ENCODE results near the gene CBLB.

The CBLB gene

GRCh38 chr3:105786990-105787389 is 81.8 kb downstream of the CBLB start:
- Histone ChIP-seq H2AK5ac (ENCODE audit: low read length) (no peak overlapping the region), H3K27ac (ENCODE audit: low read depth, low read length) (no peak overlapping the region), H4K91ac (ENCODE audit: low read depth, low read length) (no peak overlapping the region), H3K79me1 (ENCODE audit: low read length) (no peaks in the 10 kb centered on the region), H4K8ac (ENCODE audit: low read depth, low read length) (no peak overlapping the region), H4K12ac (ENCODE audit: low read depth, low read length) (no peak overlapping the region), H3K9me3 (ENCODE audit: insufficient read depth, low read depth, low read length) (no peaks in the 10 kb centered on the region), H3K27me3 (ENCODE audit: insufficient read depth, low read length) (no peaks in the 10 kb centered on the region), H2BK5ac (ENCODE audit: low read depth, low read length, poor library complexity) (no peak overlapping the region), H3K4me1 (ENCODE audit: control insufficient read depth in 1 of 2, insufficient read depth in 2 of 2, low read length in 2 of 2) (no peaks in the 10 kb centered on the region), H3K18ac (ENCODE audit: low read length) (no peak overlapping the region), H3K4me3 (ENCODE audit: low read depth, low read length) (no peak overlapping the region), H2BK12ac (ENCODE audit: low read length) (no peak overlapping the region), H2AFZ (ENCODE audit: insufficient read depth, low read length, poor library complexity) (no peak overlapping the region), H3K14ac (ENCODE audit: low read length) (no peak overlapping the region), H3K79me2 (ENCODE audit: control insufficient read depth, insufficient read depth, low read length, poor library complexity) (no peaks in the 10 kb centered on the region), H2BK120ac (ENCODE audit: insufficient read depth, low read length, poor library complexity) (no peak overlapping the region), H3K23ac (ENCODE audit: low read length) (no peak overlapping the region), H3K4me2 (ENCODE audit: low read length) (no peak overlapping the region), H3K36me3 (ENCODE audit: control insufficient read depth in 1 of 2, insufficient read depth in 2 of 2, low read length in 2 of 2) (peaks cover 0 to 2% of the 10 kb centered on the region in 2 experiments), H3K9ac (ENCODE audit: low read length) (no peak overlapping the region), H3K4ac (ENCODE audit: low read depth, low read length) (no peak overlapping the region)
- WGBS (ENCODE audit: extremely low coverage, insufficient coverage, insufficient read length), result no CpG with 5 or more reads among the region's 1 CpG
- no peak for DNase-seq

GRCh38 chr3:105786241-105786640 is 82.6 kb downstream of the CBLB start:
- DNase-seq, result no peak
- H3K14ac ChIP-seq (ENCODE audit: low read length), result no peak overlapping the region
- H2BK5ac ChIP-seq (ENCODE audit: low read depth, low read length, poor library complexity), result no peak overlapping the region
- H3K36me3 ChIP-seq (ENCODE audit: control insufficient read depth in 1 of 2, insufficient read depth in 2 of 2, low read length in 2 of 2), result peaks cover 0 to 2% of the 10 kb centered on the region in 2 experiments
- no peak overlapping the region for H3K4me2 ChIP-seq (ENCODE audit: low read length)
- H4K12ac ChIP-seq (ENCODE audit: low read depth, low read length), result no peak overlapping the region
- WGBS (ENCODE audit: extremely low coverage, insufficient coverage, insufficient read length), result no CpG with 5 or more reads among the region's 4 CpGs
- H3K9ac ChIP-seq (ENCODE audit: low read length), result no peak overlapping the region
- H2BK120ac ChIP-seq (ENCODE audit: insufficient read depth, low read length, poor library complexity), result no peak overlapping the region
- H3K4me1 ChIP-seq (ENCODE audit: control insufficient read depth in 1 of 2, insufficient read depth in 2 of 2, low read length in 2 of 2), result no peaks in the 10 kb centered on the region
- no peak overlapping the region for H3K4ac ChIP-seq (ENCODE audit: low read depth, low read length)
- H2AFZ ChIP-seq (ENCODE audit: insufficient read depth, low read length, poor library complexity), result no peak overlapping the region
- H2AK5ac ChIP-seq (ENCODE audit: low read length), result no peak overlapping the region
- no peak overlapping the region for H3K27ac ChIP-seq (ENCODE audit: low read depth, low read length)
- no peak overlapping the region for H4K91ac ChIP-seq (ENCODE audit: low read depth, low read length)
- no peaks in the 10 kb centered on the region for H3K9me3 ChIP-seq (ENCODE audit: insufficient read depth, low read depth, low read length)
- H3K79me1 ChIP-seq (ENCODE audit: low read length), result no peaks in the 10 kb centered on the region
- no peak overlapping the region for H4K8ac ChIP-seq (ENCODE audit: low read depth, low read length)
- no peaks in the 10 kb centered on the region for H3K27me3 ChIP-seq (ENCODE audit: insufficient read depth, low read length)
- no peak overlapping the region for H3K4me3 ChIP-seq (ENCODE audit: low read depth, low read length)
- no peak overlapping the region for H3K23ac ChIP-seq (ENCODE audit: low read length)
- no peaks in the 10 kb centered on the region for H3K79me2 ChIP-seq (ENCODE audit: control insufficient read depth, insufficient read depth, low read length, poor library complexity)
- H3K18ac ChIP-seq (ENCODE audit: low read length), result no peak overlapping the region
- no peak overlapping the region for H2BK12ac ChIP-seq (ENCODE audit: low read length)

- H3K4me2 ChIP-seq (ENCODE audit: low read length), result peak overlapping the region; percentile 16
- no peak overlapping the region for H3K4ac ChIP-seq (ENCODE audit: low read depth, low read length)
- no CpG with 5 or more reads among the region's 3 CpGs for WGBS (ENCODE audit: extremely low coverage, insufficient coverage, insufficient read length)
- H2BK5ac ChIP-seq (ENCODE audit: low read depth, low read length, poor library complexity), result no peak overlapping the region
- no peaks in the 10 kb centered on the region for H3K27me3 ChIP-seq (ENCODE audit: insufficient read depth, low read length)
- H3K79me2 ChIP-seq (ENCODE audit: control insufficient read depth, insufficient read depth, low read length, poor library complexity), result no peaks in the 10 kb centered on the region
- H2AFZ ChIP-seq (ENCODE audit: insufficient read depth, low read length, poor library complexity), result no peak overlapping the region
- no peak overlapping the region for H3K23ac ChIP-seq (ENCODE audit: low read length)
- H4K91ac ChIP-seq (ENCODE audit: low read depth, low read length), result no peak overlapping the region
- no peak for DNase-seq
- H4K12ac ChIP-seq (ENCODE audit: low read depth, low read length), result no peak overlapping the region
- H3K9me3 ChIP-seq (ENCODE audit: insufficient read depth, low read depth, low read length), result no peaks in the 10 kb centered on the region
- no peak overlapping the region for H3K27ac ChIP-seq (ENCODE audit: low read depth, low read length)
- H3K14ac ChIP-seq (ENCODE audit: low read length), result no peak overlapping the region
- H3K9ac ChIP-seq (ENCODE audit: low read length), result no peak overlapping the region
- no peak overlapping the region for H2BK12ac ChIP-seq (ENCODE audit: low read length)
- peaks cover 0 to 2% of the 10 kb centered on the region in 2 experiments for H3K36me3 ChIP-seq (ENCODE audit: control insufficient read depth in 1 of 2, insufficient read depth in 2 of 2, low read length in 2 of 2)
- H4K8ac ChIP-seq (ENCODE audit: low read depth, low read length), result no peak overlapping the region
- no peak overlapping the region for H3K4me3 ChIP-seq (ENCODE audit: low read depth, low read length)
- no peaks in the 10 kb centered on the region for H3K79me1 ChIP-seq (ENCODE audit: low read length)
- no peak overlapping the region for H3K18ac ChIP-seq (ENCODE audit: low read length)
- no peaks in the 10 kb centered on the region for H3K4me1 ChIP-seq (ENCODE audit: control insufficient read depth in 1 of 2, insufficient read depth in 2 of 2, low read length in 2 of 2)
- no peak overlapping the region for H2BK120ac ChIP-seq (ENCODE audit: insufficient read depth, low read length, poor library complexity)
- H2AK5ac ChIP-seq (ENCODE audit: low read length), result no peak overlapping the region
These were observed 83.0 kb downstream of the CBLB start for GRCh38 chr3:105785803-105786202.

GRCh38 chr3:105783631-105784030 is 85.2 kb downstream of the CBLB start:
- no peaks in the 10 kb centered on the region for H3K27me3 ChIP-seq (ENCODE audit: insufficient read depth, low read length)
- H3K79me1 ChIP-seq (ENCODE audit: low read length), result no peaks in the 10 kb centered on the region
- peak overlapping the region; percentile 54 for H4K12ac ChIP-seq (ENCODE audit: low read depth, low read length)
- no peak overlapping the region for H3K14ac ChIP-seq (ENCODE audit: low read length)
- H3K4me2 ChIP-seq (ENCODE audit: low read length), result no peak overlapping the region
- H3K4ac ChIP-seq (ENCODE audit: low read depth, low read length), result no peak overlapping the region
- no peak overlapping the region for H2BK120ac ChIP-seq (ENCODE audit: insufficient read depth, low read length, poor library complexity)
- no peak overlapping the region for H3K4me3 ChIP-seq (ENCODE audit: low read depth, low read length)
- no peak overlapping the region for H2BK12ac ChIP-seq (ENCODE audit: low read length)
- no peak overlapping the region for H4K91ac ChIP-seq (ENCODE audit: low read depth, low read length)
- H3K9ac ChIP-seq (ENCODE audit: low read length), result no peak overlapping the region
- no peak overlapping the region for H4K8ac ChIP-seq (ENCODE audit: low read depth, low read length)
- no peaks in the 10 kb centered on the region for H3K79me2 ChIP-seq (ENCODE audit: control insufficient read depth, insufficient read depth, low read length, poor library complexity)
- H3K18ac ChIP-seq (ENCODE audit: low read length), result no peak overlapping the region
- DNase-seq, result no peak
- H2AK5ac ChIP-seq (ENCODE audit: low read length), result no peak overlapping the region
- no peak overlapping the region for H2AFZ ChIP-seq (ENCODE audit: insufficient read depth, low read length, poor library complexity)
- H3K27ac ChIP-seq (ENCODE audit: low read depth, low read length), result no peak overlapping the region
- no peaks in the 10 kb centered on the region for H3K9me3 ChIP-seq (ENCODE audit: insufficient read depth, low read depth, low read length)
- H3K36me3 ChIP-seq (ENCODE audit: control insufficient read depth in 1 of 2, insufficient read depth in 2 of 2, low read length in 2 of 2), result peaks cover 0 to 2% of the 10 kb centered on the region in 2 experiments
- H2BK5ac ChIP-seq (ENCODE audit: low read depth, low read length, poor library complexity), result no peak overlapping the region
- no peak overlapping the region for H3K23ac ChIP-seq (ENCODE audit: low read length)
- H3K4me1 ChIP-seq (ENCODE audit: control insufficient read depth in 1 of 2, insufficient read depth in 2 of 2, low read length in 2 of 2), result no peaks in the 10 kb centered on the region

Data from trophoblast cell (in vitro differentiated cells and primary cell).